ENCODE measurements around the gene DNAAF2.

Gene DNAAF2

GRCh38 chr14:49619730-49620129, 15.3 kb downstream of the DNAAF2 start:
- no peak for TF ChIP-seq CTCF (IDR thresholded peaks at IDR 0.05; ENCODE audit: low read depth, low read length)
- peak overlapping the region; percentile 96 for H3K4me3 ChIP-seq (ENCODE audit: low read depth, low read length)

- H3K4me3 ChIP-seq (ENCODE audit: low read depth, low read length), result peak overlapping the region; percentile 96
Measured at GRCh38 chr14:49619273-49619672, 15.8 kb downstream of the DNAAF2 start.

GRCh38 chr14:49617852-49618519, 17.1 kb downstream of the DNAAF2 start:
- H3K4me3 ChIP-seq (ENCODE audit: low read depth, low read length), result peak overlapping the region; percentile 9; the same call in 1 of the 2 replicates
- no peak for TF ChIP-seq CTCF (IDR thresholded peaks at IDR 0.05; ENCODE audit: low read depth, low read length)

GRCh38 chr14:49615776-49616175, 19.3 kb downstream of the DNAAF2 start:
- TF ChIP-seq CTCF (IDR thresholded peaks at IDR 0.05; ENCODE audit: low read depth, low read length), result no peak
- H3K4me3 ChIP-seq (ENCODE audit: low read depth, low read length), result no peak overlapping the region

- no peak for TF ChIP-seq CTCF (IDR thresholded peaks at IDR 0.05; ENCODE audit: low read depth, low read length)
- no peak overlapping the region for H3K4me3 ChIP-seq (ENCODE audit: low read depth, low read length)
Measured at GRCh38 chr14:49614196-49614595, 20.8 kb downstream of the DNAAF2 start.

- TF ChIP-seq CTCF (IDR thresholded peaks at IDR 0.05; ENCODE audit: low read depth, low read length), result no peak
- H3K4me3 ChIP-seq (ENCODE audit: low read depth, low read length), result no peak overlapping the region
Measured at GRCh38 chr14:49612671-49613070, 22.4 kb downstream of the DNAAF2 start.

- H3K4me3 ChIP-seq (ENCODE audit: low read depth, low read length), result no peak overlapping the region
- no peak for TF ChIP-seq CTCF (IDR thresholded peaks at IDR 0.05; ENCODE audit: low read depth, low read length)
Measured at GRCh38 chr14:49612251-49612650, 22.8 kb downstream of the DNAAF2 start.

GRCh38 chr14:49607583-49607982, 27.5 kb downstream of the DNAAF2 start:
- no peak for TF ChIP-seq CTCF (IDR thresholded peaks at IDR 0.05; ENCODE audit: low read depth, low read length)
- H3K4me3 ChIP-seq (ENCODE audit: low read depth, low read length), result no peak overlapping the region

All from WI38 (cell line).